Measurements from ENCODE around the gene LDB3.
"Not testable (repeated sequence)": the region's sequence is repeated elsewhere in the genome, so short reads cannot be mapped to it uniquely, and the experiment has no call there.

Gene LDB3

DNA sequence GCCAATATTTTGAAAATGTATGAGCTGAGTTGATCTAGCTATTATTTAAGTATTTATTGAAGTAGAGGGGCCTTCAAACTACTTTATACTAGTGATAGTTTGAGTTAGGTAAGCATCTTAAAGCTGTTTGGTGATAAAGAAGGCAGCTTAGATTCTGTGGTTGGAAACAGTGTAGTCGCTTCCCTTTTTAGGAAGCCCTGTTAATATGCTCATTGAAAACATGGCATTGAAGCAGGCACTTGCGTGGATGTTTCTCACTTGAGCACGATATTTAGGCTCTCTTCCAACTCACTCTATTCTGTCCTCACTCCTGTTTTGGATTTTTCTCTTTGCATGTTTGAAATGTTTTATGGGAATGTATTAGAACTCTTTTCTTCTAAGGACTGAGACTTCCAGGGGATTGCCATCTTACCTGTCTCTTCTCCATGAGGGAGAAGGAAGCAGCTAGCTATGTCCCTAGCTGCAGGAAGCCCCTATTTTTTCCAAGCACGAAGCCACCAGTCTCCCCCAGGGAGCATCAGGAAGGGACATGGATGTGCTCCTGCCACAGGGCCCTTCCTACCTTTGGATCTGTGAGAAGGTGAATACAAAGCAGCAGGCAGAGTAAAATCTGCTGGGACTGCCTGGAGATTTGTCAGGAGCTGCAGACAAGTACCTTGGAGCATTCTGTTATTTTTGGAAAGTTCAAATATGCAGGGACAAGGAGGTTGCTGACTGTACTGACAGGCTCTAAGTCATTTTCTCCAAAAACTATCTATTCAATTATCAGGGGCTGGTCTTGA, 66.1 kb downstream of the LDB3 start:
- no peak for DNase-seq

- DNase-seq: not testable (repeated sequence)
Observed at GRCh38 chr10:86735278-86735677, 67.0 kb downstream of the LDB3 start.

DNA sequence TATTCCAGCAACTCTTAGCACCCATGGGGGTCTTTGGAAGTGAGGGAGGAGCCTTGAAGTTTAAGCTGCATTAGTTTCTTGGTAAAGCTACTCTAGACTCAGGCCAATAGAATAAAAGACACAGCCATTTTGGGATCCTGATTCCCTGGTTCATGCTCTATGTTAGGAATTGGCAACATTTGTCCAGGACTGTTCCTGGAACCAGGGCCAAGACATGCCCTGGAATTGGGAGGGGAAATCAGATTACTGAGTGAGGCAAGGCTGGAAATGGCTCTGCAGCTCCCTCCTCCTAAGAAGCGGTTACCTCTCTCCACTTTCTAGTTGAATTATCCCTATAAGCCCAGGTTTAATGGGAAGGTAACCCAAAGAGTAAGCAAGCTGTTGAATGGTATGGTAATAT, 73.9 kb downstream of the LDB3 start:
- no peak for DNase-seq

DNA sequence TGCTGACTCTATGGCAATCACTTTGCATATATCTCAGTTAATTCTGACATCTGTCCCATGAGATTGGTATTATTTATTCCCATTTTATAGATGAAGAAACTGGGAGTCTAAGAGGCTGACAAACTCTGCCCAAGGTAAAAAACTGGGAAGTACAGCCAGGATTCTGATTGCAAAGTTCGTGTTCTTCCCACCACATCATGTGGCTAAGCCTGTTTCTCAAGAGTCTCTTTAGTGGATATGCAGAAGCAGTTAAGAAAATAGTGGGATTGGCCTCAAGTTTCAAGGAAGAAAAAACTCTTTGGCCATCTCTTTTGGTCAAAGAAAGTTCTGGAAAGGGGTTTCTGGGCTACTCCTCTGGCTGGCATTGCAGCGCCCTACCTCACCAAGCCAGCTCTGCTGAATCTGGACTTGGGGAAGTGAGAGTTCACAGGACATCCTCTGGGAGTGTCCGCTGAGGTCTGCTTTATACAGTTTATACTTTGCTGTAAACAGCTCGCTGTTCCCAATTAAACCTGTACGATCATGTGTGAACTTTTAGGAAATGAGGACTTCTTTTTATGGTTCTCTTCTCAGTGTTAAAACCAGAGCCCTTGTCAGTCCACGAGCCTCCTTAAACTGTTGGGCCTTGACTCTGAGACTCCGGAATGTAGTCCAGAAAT, 75.9 kb downstream of the LDB3 start:
- no peak for DNase-seq

- no peak for DNase-seq
Observed at GRCh38 chr10:86747796-86748581, 79.7 kb downstream of the LDB3 start.

DNA sequence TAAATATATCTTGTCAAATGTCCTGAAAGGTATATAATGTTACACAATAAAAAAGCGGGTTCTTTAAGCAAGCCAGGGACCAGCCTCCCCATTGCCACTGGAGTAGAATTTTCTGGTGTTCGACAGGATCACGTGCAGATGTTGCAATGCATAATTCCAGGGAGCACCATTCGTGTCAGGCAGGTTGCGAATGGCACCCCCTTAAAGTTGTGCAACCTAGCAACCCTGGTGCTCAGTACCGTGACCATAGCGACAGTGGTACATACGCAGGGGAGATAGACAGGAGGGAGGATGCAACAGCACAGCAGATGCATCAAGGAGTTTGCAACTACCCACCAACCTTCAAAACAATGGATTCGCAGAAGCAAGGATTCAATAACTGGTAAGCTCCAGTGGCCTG, 81.5 kb downstream of the LDB3 start:
- DNase-seq: no peak

DNA sequence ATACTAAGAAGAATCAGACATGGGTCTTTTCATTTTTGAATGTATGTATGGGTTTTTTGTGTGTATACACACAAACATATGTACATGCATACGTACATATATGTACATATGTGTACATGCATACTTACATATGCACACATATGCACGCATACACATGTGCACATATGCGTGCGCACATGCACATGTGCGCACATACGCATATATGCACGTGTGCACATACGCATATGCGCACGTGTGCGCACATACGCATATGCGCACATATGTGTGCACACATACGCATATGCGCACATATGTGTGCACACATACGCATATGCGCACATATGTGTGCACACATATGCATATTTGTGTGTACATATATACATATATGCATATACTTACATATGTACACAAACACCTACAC, 83.2 kb downstream of the LDB3 start:
- no peak for DNase-seq

DNA sequence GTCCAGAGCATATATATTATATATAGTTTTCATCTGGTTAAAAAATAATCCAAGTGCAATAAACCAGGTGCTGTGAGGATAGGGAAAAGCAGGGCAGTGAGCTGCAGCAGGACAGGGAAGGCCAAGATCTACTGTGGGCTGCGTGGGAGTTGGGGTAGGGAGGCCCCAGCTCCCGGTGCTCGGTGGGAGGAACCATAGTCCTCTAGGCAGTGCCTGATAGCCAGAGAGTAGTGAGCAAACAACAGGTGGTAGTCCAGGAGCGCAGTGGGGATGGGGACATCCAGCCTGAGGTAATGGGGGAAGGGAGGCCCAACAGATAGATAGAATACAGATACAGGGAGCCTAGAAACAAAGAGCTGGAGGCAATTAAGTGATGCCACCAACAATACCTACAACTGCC, 84.0 kb downstream of the LDB3 start:
- no peak for DNase-seq

GRCh38 chr10:86753051-86753450, 84.7 kb downstream of the LDB3 start:
- DNase-seq: no peak

- DNase-seq: no peak
Observed at GRCh38 chr10:86753638-86754434, 85.5 kb downstream of the LDB3 start.

DNA sequence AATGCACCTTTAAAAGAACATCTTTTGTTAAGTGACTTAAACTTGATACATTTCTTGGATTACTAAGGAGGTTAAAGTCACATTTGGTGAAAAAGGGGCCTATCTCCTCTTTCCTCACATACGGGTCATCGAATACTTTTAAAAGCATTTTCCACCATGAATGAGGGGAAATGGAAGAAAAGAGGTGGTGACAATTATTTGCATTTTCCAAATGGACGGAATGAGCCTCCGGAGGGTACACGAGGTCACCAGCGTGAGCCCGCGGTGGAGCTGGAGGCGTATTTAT, 87.1 kb downstream of the LDB3 start:
- no peak for DNase-seq

DNA sequence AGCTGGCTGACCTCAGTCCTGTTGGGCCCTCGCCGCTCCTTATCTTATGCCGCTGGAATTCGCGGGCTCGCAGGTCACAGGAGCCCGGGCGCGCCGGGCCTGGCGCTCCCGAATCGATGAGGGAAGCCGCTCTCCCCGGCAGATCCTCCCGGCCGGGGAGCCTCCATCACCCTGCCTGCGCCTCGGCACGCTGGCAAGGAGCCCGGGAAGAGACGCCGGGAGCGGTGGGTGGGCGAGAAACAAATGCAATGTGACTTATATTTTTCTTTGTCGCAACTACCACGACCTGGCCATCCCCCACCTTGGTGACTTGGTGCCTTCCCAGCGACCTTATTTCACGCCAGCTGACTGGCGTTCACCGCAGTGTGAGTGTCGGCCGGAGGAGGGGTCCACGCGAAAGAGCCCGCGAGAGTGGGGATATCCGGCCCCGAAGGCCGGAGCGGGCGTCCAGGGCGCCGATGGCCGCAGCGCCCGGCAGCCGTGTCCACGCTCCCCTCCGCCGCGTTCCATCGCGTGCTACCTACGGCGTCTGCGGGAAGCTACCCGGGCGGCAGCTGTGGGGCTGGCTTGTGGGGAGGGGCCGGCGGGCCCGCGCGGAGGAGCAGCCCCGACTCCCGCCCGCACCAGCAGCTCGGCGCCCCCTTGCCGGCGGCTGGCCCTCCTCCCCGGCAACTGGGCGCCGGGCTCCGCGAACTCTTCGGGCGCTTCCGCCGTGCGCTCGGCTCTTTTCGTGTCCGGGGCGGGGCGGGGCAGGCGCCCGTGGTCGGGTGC, 87.6 kb downstream of the LDB3 start:
- DNase-seq: peak; percentile 84

GRCh38 chr10:86756511-86757112, 88.3 kb downstream of the LDB3 start, which contains the start of gene BMPR1A:
Gene BMPR1A (plus strand): TSS chr10:86756619. CDS start chr10:86876019, 119,400 bp downstream.
- DNase-seq: no peak

GRCh38 chr10:86757113-86757972, 89.0 kb downstream of the LDB3 start:
- DNase-seq: no peak

DNA sequence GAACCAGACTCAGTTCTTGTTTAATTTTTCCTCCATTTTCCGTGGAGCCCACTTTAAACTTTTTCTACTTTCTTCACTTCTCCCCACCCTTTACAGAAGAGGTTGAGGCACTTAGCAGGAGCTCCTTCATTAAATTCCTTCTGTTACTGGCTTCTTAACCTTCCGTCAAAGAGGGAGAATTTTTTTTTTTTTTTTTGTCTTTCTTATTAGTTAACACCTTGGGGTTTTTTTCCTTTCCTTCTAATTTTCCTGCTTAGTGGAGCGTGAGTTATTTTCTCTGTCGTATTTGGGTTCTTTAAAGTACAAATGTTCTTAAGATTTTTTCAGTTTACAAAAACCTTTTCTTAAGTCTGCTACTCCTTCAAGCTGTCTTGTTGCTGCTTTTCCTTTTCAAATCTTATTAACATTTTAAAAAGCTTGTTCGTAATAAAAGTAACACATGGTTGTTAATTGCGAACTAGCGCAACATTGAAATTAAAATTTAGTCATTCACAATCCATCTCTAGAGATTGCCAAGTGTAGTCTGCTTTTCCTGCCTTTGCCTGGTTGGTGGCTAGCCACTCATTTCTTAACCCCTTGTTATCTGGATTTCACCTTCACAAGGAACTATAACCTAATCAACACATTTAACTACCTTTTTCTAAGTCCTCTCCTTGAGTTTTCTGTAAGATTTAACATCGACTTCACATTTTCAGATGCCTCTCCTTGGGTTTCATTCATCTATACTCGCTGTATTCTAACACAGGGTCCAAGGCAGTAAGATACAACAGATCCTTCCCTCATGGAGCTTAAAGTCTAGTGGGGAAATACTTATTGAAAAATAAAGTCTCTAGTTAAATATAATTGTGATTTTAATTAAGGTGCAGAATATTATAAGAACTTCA, 90.1 kb downstream of the LDB3 start:
- DNase-seq: no peak

- DNase-seq: no peak
Observed at GRCh38 chr10:86759073-86759672, 90.9 kb downstream of the LDB3 start.

DNA sequence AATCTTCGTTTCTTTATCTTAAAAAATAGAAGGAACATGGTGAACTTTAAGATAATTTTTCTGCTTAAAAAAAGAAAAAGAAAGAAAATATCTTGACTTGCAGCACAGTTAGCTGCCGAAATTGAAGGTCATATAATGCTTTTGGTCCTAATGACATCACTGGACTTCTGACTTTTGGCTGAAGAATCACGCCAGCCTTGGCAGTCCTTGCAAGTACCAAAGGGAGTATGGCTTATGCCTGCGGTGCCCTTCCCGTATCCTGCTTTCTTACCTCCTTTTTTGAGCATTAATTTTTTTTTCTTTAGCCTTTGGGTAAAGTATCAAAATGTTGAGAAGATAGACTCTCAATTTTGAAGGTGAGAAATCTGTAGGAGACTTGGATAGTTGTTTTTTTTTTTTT, 95.1 kb downstream of the LDB3 start:
- DNase-seq: no peak

- no peak for DNase-seq
Observed at GRCh38 chr10:86765548-86765947, 97.2 kb downstream of the LDB3 start.

GRCh38 chr10:86768412-86769062, 100.2 kb downstream of the LDB3 start:
- DNase-seq: no peak

Measured in CD4-positive, alpha-beta T cell treated with Interleukin-4 for 4 hours (primary cell).